ENCODE data around the gene SPTBN5.
A peak's percentile ranks its signal among the peaks of the same experiment; 100 is the strongest.

SPTBN5 gene

GRCh38 chr15:41866263-41866703 is 27.6 kb downstream of the SPTBN5 start:
- DNase-seq (ENCODE audit: low spot score) = peak; percentile 82

DNA sequence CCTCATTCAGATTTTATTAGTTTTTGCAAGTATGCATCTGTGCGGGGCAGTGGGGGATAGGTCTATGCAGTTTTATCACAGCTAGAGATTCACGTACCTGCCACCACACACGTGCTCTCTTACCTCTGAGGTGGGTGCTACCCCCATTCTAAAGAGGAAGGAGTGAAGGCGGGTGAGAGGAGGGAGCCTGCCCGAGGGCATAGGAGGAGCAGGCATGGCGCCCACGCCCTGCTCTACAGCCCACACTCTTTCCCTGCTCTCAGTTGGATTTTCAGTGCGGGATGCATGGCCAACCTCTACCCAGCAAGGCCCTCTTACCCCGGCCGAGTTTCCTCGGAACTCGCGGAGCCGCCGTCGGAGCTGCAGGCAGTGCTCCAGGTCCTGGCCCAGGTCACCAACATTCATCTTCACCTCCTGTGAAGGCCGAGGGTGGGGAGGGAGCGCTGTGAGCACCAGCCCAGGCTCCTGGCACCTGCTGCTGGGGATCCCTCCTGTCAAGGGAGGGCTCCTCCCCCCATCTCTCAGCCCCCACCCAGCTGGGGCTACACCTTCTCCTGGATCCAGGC is 28.3 kb downstream of the SPTBN5 start:
- DNase-seq (ENCODE audit: low spot score) = no peak

DNA sequence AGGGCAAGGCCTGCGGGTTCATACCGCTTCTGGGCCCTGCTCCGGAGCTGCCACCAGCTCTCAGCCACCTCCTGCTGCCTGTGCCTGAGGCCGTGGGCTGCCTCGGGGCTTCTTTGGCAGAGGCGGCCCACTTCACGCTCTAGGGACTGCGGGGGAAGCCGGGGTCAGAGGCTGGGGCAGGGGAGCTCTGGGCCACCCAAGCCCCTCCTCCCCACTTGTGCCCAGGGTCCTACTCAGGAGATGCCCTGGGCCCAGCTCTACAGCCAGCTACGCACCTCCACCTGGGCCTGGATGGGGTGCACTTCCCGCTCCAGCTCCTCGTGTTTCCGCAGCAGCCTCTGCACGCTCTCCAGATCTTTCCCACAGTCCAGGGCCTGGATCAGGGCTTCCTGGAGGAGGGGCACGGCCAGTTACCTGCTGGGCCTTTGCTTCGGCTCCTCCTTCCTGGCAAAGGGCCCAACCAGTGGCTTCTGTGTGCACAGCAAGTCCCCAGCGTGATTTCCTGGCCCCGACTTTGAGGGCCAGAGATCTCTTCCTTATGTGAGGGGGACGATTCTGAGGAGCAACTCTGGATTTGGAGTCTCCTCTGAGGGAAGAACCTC is 31.2 kb downstream of the SPTBN5 start:
- DNase-seq (ENCODE audit: low spot score) = no peak

DNA sequence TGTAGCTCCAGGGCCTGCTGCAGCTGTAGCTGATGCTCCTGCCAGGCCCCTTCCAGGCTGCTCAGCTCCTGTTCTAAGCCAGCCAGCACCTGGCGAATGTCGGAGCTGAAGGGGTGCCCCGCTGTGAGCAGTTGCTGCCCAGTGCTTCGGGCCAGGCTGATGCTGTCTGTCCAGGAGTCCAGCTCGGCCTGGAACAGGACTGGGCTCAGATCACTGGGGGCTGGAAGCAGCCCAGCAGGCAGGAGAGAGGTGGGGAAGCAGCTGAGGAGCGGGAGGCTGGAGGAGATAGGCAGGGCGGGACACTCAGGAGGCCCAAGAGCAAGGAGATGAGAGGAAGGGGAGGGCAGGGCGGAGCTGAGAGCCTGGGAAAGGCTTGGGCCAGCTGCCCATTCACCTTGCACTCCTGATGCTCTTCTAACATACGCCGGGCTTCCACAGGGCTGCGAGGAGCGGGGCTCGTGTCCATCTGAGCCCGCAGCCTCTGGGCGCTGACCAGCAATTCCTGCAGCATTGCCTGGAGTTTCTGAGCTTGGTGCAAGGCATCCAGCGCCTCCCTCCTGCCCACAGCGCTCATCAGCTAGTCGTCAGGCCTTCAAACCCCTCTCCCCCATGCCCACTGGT is 32.0 kb downstream of the SPTBN5 start:
- DNase-seq (ENCODE audit: low spot score) = no peak

DNA sequence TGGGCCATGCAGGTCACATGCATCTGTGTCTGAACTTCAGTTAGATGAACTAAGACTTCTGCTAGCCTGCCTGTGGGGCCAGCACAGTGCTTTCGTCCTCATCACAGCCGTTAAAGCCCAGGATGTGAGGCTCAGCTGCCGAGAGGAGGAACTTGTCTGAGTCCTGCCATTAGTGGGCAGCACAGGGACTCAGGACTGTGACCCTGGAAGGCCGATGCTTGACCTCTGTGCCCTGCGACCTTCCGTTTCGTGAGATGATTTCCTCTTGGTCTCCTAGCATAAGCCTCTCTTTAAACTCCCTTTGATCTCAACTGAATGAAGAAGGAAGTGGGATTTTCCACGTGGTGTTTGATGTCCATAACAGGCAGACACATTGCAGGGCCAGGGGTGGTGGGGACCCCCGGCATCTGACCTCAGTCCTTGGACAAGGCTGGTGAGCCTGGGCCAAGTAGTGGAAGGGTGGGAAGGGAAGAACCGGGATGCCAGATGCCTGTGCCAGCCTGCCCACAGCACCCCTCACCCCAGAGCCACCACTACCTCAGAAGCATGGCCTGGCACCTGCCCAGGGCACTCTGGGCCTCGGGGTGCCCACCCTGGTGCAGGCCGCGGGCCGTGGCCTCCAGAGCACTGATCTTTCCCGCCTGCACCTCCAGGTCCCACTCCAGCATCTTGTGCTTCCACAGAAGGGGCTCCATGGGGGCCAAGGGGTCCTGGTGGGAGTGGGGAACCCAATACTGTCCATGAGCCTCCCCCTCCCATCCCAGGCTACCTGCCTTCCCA is 33.6 kb downstream of the SPTBN5 start:
- DNase-seq (ENCODE audit: low spot score) = peak; percentile 62

GRCh38 chr15:41858756-41859155 is 35.1 kb downstream of the SPTBN5 start:
- DNase-seq (ENCODE audit: low spot score) = no peak

DNA sequence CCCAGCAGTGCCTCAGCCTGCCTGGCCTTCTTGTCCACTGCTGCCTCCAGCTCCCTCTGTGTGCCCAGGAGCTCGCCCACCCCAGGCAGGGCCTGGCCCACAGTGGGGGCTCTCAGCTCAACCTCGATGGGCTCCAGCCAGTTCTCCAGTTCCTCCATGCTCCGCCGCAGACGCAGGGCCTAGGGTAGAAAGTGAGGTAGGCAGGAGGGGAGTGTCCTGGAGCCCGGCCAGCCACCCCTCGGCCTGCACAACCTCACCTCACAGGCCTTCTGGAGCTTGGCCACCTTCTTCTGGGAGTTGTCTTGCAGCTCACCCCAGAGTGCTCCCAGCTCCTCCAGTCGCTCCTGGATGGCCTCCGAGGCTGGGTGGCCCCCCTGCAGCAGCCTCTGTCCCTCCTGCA is 36.5 kb downstream of the SPTBN5 start:
- DNase-seq (ENCODE audit: low spot score) = no peak

DNA sequence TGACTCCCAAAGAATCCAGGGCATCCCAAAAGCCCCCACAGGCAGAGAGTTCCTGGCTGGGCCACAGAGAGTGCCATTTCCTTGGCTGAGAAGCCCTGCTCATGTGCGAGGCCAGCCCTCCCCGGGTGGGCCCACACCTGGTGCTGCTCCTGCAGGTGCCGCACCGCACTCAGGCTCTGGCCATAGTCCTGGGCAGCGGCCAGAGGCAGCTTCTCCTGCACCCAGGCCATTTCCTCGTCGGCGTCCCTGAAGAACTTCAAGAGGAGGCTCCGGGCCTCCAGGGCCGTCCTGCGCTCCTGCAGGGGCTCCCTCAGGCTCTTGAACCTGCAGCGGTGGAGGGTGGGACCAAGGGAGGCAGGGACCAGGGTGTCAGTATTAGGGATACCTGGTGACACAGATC is 37.1 kb downstream of the SPTBN5 start:
- no peak for DNase-seq (ENCODE audit: low spot score)

DNA sequence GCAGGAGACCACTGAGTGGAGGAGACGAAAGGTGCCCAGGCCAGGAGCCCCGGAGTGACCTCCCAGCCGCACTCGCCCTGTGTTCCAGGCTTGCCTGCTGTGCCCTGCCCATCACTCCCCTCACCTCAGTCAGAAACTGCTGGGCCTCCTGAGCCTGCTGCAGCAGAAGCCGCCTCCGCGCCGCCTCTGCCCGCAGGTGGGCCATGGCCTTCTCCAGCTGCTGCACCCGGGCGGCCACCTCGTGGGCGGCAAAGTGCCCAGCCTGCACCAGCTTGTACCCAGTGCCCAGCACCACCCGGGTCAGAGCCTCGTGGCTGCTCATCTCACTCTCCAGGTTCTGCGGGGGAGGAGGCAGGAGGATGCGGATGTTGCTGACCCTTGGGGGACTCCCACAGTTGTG is 37.6 kb downstream of the SPTBN5 start:
- DNase-seq (ENCODE audit: low spot score) = no peak

GRCh38 chr15:41855261-41855961 is 38.4 kb downstream of the SPTBN5 start:
- no peak for DNase-seq (ENCODE audit: low spot score)

GRCh38 chr15:41854443-41854842 is 39.4 kb downstream of the SPTBN5 start:
- no peak for DNase-seq (ENCODE audit: low spot score)

DNA sequence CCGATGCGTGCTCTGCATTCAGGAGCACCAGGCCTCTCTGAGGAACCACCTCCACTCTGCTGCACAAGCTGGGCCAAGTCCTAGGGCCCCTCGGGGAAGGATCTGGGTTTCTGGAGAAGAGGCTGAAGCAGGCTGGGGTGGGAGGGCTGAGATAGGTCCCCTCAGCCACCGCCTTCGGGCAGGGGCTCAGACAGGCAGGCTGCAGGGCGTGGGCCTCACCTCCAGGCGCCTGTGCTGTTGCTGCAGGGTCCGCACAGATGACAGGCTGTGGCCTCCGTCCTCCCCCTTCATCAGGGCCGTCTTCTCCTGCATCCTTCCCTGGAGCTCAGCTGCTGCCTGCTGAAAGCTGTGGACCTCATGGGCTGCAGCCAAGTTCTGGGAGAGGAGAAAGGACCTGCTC is 40.0 kb downstream of the SPTBN5 start:
- no peak for DNase-seq (ENCODE audit: low spot score)

DNA sequence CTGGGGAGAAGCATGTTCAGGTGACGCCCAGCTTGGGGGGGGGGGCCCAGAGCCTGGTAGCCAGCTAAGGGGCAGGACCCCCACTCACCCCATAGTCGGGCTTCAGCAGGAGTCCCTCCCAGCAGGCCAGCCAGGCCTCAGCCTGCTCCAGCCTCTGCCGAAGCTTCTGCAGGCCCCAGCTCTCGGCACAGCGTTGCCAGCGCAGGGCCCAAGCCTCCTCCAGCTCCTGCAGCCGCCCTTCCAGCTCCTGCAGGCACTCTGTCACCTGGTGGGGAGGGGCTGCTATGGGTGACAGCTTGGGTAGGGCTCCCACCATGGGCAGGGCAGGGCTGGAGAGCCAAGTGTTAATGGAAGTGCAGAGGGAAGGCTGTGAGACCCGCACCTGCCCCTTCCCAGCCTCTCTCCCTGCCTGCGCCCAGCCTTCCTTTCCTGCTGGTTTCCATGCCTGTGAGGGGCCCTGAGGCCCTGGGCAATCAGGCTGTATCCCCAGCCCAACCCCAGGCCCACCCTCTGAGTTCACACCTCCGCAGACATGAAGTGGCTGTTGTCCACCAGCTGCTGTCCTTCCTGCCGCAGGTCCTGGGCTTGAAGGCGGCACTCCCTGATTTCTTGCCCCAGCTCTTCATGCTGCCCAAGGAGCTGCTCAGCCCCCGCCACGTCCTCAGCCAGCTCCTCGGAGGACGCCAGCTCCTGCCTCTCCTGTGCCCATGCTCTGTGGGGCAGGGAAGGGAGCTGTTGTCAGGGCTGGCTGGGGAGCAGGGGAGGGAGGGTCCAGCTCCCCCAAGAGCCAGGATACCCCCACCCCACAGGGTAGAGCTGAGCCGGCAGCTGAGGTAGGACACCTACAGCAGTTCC is 40.9 kb downstream of the SPTBN5 start:
- no peak for DNase-seq (ENCODE audit: low spot score)

DNA sequence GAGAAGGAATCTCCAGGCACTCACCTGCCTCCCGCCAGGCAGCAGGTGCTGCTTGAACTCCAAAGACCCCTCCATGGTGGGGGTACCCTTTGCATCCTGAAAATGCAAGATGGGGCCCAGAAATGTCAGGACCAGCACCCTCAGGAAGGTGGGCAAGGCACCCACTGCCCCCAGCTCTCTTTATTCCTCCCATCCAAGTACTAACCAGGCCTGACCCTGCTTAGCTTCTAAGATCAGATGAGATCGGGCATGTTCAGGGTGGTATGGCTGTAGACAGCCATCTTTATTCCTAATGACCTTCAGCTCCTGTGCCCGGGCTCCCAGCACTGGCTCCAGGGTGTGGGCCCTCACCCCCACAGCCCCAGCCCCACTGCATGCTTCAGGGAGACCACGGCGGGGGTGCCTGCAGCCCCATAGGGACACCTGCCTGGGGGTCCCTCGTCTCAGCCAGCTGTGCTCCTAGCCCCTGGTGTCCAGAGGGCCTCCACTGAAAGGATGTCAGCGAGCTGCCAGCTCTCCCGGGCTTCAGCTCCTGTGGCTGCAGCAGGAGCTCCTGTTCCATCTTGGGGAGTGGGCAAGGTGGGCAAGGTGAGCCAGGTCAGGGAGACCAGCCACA is 42.0 kb downstream of the SPTBN5 start:
- no peak for DNase-seq (ENCODE audit: low spot score)

DNA sequence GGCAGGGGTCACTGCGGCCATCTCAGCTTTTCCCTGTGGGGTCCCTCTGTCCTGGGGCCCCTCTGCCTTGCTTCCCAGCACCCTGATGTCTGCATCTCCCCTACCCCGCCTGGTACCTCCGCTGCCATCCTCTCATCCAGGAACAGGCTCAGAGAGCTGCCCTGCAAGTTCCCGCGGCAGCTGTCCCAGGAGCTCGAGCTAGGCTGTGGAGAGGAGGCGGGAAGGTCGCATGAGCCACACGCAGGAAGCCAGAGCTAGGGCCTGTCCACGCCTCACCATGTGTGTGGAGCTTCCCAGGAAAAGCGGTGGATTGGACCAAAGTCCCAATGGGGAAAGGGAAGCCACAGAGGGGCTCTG is 42.7 kb downstream of the SPTBN5 start:
- no peak for DNase-seq (ENCODE audit: low spot score)

DNA sequence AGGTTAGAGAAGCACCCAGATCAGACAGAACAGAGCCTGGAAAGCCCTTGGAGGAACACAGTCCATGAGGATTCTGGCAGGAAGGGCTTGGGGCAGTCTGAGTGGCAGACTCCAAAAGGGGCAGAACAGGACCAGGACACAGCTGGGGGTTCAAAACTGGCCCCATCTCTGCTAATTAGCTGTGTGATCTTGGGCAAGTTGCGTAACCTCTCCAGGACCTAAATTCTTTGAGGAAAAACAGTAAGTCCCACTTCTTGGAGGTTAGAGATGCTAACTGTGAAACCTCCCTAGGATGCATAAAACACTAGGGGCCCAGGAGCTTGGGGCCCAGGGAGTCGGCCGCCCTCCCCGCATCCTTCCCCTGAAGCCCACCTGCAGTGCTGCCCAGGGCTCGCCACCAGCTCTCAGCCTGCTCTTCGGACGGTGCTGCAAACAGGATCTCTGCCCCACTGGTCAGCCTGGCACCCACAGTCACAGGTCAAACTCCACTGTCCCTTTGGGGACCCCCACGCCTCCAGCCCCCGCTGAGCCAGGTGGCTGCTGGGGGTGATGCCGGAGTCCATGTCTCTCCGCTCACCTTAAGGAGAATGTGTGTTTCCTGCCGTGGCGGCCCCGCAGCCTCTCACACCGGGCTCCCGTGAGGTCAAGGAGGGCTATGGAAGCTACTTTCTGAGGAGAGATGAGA is 43.2 kb downstream of the SPTBN5 start:
- no peak for DNase-seq (ENCODE audit: low spot score)

GRCh38 chr15:41849861-41850260 is 44.0 kb downstream of the SPTBN5 start:
- no peak for DNase-seq (ENCODE audit: low spot score)

- DNase-seq (ENCODE audit: low spot score) = no peak
Measured at GRCh38 chr15:41849204-41849603, 44.6 kb downstream of the SPTBN5 start.

- DNase-seq (ENCODE audit: low spot score) = no peak
Measured at GRCh38 chr15:41848631-41849030, 45.2 kb downstream of the SPTBN5 start.

DNA sequence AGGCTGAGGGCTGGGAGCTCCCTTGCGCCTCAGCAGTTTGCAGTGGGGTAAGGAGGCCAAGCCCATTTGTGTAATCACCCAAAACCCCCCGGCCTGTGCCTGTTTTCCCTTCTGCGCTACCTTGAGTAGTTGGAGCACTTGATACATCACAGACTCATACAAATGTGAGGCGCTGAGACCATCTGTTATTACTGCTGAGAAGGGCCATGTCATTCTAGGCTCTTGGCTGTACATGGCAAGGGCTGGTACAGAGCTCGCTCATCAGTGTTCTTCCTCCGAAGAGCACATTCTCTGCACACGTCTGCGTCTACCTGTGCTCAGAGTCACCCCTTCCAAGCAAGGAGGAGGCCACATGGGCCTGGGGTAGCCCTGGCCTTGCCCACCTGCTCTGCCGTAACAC is 45.9 kb downstream of the SPTBN5 start:
- DNase-seq (ENCODE audit: low spot score) = no peak

- DNase-seq (ENCODE audit: low spot score) = no peak
Measured at GRCh38 chr15:41847206-41847605, 46.6 kb downstream of the SPTBN5 start.
